Measurements from ENCODE around the gene MYMX.
"Not testable (repeated sequence)": the region's sequence is repeated elsewhere in the genome, so short reads cannot be mapped to it uniquely, and the experiment has no call there.

The MYMX gene

DNA sequence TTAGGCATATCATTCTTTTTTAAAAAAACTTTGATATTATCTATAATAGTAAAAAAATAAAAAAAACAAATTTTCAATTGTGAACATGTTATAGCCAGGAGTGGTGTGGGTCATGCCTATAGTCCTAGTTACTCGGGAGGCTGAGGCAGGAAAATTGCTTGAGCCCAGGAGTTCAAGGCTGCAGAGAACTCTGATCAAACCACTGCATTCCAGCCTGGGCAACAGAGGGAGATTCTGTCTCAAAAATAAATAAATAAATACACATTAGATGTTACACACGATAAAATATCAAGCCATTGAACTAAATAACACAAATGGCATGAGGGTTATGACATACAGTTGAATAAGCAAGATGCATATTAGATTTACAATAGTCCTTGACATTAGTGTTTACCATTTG, 27.9 kb upstream of the MYMX start:
- no peak for DNase-seq

GRCh38 chr6:44189257-44189656, 27.5 kb upstream of the MYMX start:
- DNase-seq = no peak

DNA sequence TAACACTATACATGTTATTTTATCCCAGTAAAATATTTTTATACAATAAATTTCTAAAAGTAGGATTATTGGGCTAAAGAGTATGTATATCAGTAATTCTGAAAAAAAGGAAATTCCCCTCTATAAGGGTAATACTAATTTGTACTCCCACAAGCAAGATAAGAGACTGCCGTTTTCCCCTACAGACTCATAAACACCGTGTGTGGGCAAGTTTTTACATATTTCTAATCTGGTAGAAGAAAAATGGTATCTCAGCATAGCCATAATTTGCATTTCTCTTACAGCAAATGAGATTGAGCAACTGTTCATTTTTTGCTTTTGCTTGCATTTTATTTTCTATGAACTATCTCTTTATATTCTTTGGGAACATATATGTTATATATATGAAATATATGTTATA, 26.0 kb upstream of the MYMX start:
- DNase-seq = no peak

- DNase-seq = no peak
Observed at GRCh38 chr6:44192428-44193041, 24.2 kb upstream of the MYMX start.

GRCh38 chr6:44193307-44193910, 23.3 kb upstream of the MYMX start:
- no peak for DNase-seq

- DNase-seq = no peak
Observed at GRCh38 chr6:44194326-44194725, 22.4 kb upstream of the MYMX start.

DNA sequence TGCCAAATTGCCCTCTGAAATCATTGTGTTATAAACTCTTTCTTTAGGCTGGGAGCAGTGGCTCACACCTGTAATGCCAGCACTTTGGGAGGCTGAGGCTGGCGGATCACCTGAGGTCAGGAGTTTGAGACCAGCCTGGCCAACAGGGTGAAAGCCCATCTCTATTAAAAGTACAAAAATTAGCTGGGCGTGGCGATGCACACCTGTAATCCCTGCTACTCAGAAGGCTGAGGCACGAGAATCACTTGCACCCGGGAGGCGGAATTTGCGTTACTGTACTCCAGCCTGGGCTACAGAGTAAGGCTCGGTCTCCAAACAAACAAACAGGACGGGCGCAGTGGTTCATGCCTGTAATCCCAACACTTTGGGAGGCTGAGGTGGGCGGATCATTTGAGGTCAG, 20.4 kb upstream of the MYMX start:
- not testable (repeated sequence) for DNase-seq

GRCh38 chr6:44198684-44199083, 18.0 kb upstream of the MYMX start:
- no peak for DNase-seq

GRCh38 chr6:44199883-44200282, 16.8 kb upstream of the MYMX start:
- no peak for DNase-seq

GRCh38 chr6:44201200-44201599, 15.5 kb upstream of the MYMX start:
- DNase-seq = no peak

GRCh38 chr6:44201638-44202303, 15.0 kb upstream of the MYMX start:
- DNase-seq = no peak

- DNase-seq = no peak
Observed at GRCh38 chr6:44202332-44202971, 14.3 kb upstream of the MYMX start.

DNA sequence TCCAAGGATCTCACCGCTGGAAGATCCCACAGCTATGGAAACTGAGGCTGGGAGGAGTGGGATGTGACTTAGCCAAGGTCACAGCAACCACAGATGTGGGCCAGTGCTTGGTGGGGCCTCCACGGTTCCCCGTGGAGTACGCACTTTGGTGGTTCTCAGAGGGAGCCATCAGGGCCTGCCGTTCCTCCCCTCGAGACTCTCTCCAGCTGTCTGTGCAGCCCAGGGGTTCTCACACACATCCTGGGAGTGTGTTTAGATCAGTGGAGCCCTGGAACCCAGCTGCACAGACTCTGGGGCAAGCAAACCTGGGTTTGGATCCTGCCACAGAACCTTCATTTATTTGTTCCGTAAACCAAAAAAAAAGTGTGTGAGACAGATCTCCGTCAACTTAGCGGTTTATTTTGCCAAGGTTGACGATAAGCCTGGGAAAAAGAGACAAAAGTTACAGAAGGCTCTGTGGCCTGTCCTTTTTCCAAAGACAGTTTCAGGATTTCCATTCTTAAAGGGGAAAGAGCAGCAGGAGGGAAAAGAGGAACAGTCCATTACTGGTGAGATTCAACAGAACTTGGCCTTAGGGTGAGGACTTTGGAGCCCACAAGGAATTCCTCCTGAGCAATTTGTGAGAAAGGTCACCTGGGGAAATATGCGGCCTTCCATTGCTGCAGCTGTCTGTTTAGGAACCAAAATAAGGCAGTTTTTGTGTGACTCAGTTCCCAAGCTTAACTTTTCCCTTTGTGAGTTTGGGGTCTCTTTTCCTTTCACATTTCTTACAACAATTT, 13.6 kb upstream of the MYMX start:
- no peak for DNase-seq

DNA sequence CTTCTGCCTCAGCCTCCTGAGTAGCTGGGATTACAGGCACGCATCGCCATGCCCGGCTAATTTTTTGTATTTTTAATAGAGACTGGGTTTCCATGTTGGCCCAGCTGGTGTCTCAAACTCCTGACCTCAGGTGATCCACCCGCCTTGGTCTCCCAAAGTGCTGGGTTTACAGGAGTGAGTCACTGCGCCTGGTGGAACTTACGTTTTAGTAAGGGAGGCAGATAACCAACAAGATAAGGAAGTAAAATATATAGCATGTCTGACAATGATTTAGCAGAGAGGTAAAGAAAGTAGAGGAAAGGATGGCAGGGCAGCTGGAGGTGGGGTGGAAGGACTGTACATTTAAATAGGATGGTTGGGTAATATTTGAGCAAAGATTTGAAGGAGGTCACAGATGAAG, 12.8 kb upstream of the MYMX start:
- DNase-seq = no peak

DNA sequence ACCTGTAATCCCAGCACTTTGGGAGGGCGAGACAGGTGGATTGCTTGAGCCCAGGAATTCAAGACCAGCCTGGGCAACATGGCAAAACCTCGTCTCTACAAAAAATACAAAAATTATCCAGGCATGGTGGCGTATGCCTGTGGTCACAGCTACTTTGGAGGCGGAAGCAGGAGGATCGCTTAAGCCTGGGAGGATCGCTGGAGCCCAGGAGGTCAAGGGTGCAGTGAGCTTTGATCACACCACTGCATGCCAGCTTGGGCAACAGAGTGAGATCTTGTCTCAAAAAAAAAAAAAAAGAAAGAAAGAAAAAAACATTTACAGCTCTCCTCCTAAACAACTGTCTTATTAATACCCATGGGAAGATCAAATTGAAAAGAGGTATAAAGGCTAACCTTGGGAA, 8.8 kb upstream of the MYMX start:
- DNase-seq = no peak

- DNase-seq = no peak
Observed at GRCh38 chr6:44211284-44211683, 5.4 kb upstream of the MYMX start.

GRCh38 chr6:44214307-44214706, 2.4 kb upstream of the MYMX start:
- no peak for DNase-seq

- DNase-seq = no peak
Observed at GRCh38 chr6:44217332-44218143, 812 bp downstream of the MYMX start.

DNA sequence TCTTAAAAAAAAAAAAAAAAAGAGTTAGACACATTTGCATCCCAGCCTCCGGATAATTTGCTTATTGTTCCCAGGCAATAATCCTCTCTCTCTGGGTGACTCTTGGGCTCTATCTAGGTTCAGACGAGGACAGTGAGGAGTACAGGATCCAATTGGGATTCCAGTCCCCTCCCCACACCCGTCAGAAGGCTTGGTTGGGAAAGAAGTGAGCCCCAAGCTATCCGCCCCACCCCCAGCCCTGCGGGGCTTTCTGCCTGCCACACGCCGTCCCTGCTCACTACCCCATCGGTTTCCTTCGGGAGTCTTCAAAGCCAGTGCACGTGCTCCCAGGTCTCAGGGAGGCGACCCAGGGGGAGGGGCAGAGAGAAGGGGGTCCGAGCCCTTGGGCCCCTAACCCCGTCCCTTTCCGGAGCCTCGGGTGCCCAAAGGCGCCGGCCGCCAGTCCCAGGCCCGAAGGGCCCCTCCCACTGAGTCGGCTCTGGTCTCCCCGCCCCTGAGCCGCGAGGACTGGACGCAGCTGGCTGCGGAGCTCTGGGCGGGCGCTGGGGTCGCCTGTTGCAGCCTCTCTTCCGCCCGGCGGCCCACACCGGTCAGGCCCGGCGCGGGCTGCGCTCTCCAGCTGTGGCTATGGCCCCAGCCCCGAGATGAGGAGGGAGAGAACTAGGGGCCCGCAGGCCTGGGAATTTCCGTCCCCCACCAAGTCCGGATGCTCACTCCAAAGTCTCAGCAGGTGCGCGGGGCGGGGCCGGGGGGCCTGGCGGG, 2.5 kb downstream of the MYMX start:
- DNase-seq = no peak

DNA sequence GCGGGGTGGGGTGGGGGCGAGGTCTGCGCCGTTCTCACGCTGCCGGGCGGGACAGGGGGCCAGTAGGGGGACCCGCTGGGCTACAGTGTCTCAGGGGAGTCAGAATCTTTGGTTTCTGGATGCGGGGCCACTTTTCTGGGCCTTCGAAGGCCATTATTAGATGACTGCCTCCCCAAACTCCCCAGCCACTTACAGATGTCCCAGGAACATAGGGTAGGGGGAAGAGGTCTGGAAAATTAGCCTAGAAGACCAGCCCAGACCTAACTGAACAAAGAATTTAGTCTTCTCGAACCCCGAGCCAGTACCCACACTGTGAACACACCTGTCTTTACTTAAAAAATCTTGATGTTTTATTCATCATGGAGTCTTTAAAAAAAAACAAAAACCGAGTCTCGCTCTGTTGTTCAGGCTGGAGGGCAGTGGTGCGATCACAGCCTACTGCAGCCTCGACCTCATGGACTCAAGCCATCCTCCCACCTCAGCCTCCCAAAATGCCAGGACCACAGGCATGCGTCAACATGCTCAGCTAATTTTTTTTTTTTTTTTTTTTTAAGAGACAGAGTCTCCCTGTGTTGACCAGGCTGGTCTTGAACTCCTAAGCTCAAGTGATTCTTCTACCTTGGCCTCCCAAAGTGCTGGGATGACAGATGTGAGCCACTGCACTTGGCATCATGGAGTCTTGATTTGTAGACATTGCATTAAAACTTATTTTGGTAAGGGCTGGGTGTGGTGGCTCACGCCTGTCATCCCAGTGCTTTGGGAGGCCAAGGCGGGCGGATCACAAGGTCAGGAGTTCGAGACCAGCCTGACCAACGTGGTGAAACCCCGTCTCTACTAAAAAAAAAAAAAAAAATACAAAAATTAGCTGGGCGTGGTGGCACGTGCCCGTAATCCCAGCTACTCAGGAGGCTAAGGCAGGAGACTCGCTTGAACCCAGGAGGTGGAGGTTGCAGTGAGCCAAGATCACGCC, 3.4 kb downstream of the MYMX start:
- no peak for DNase-seq
